ENCODE results near the gene SLC35D3.

- TF ChIP-seq CTCF (IDR thresholded peaks at IDR 0.05; ENCODE audit: insufficient read depth, low read length, poor library complexity, severe bottlenecking) = no peak
- no peak for TF ChIP-seq EZH2phosphoT487 (conservative IDR thresholded peaks at IDR 0.05; ENCODE audit: low read length)
These were observed 25.0 kb upstream of the SLC35D3 start for GRCh38 chr6:136897071-136897470.

Measured in SU-DHL-6 (cell line).